IMR-90 (cell line): ENCODE data around the gene C4B.

Experiments
- CTCF ChIP-seq: conservative IDR thresholded peaks from 2 replicates; pipeline ENCODE4 v1.5.1; 2012; ENCODE audit warnings: mild to moderate bottlenecking, low read depth, low read length, improper control_type of control experiment
- POLR2A ChIP-seq: IDR thresholded peaks from 2 replicates; pipeline ENCODE4 v1.6.1; 2012; ENCODE audit warnings: mild to moderate bottlenecking, low read depth, low read length
- SMC3 ChIP-seq: fragments of 150-350 bp; IDR thresholded peaks from 2 replicates; pipeline ENCODE4 v1.6.1; 2016; ENCODE audit warnings: low read depth, mild to moderate bottlenecking, antibody characterized with exemption, low read length, moderate library complexity

- TF ChIP-seq SMC3: no peak
- TF ChIP-seq CTCF: no peak
- TF ChIP-seq POLR2A: no peak
Observed at GRCh38 chr6:32074996-32075532, 60.5 kb downstream of the C4B start.
